ENCODE measurements around the gene POU2F2. TPM values are rescaled to one million over a fixed set of nuclear protein-coding genes. Genes with fewer than 3 reads are reported as not detected.

POU2F2 gene
- total RNA-seq = 0.09 and 0.11 TPM in 2 replicates

DNA sequence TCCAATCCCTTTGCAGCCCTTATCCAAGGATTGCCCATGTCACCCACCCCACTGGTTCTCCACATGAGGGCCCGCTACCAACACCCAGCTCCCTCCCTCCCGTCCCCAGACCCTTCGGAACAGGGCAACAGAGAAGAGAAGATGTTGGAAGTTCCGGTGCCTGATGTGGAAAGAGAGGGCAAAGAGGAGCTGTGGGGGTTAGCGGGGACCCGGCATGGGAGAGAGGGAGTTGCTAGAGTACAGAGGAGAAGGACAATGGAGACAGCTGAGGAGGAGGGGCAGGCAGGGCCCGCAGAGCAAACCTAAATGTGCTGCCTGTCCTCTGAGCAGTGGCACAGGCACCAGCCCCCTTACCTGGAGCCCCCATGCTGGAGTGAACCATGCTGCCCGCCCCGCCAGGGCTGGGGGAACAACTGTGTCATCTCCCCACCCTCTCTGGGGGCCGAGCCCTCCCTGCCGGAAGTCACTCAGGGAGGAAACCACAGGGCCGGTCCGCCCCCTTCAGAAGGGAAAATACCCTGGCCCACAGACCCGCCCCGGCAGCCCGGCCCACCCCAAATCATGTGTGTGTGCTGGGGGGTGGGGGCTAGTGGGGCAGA is at the start of gene POU2F2:
Gene POU2F2, minus strand, starts transcription at position 417 of the 599 bp plus-strand sequence. Its CDS starts 35 bp downstream, at position 382.

DNA sequence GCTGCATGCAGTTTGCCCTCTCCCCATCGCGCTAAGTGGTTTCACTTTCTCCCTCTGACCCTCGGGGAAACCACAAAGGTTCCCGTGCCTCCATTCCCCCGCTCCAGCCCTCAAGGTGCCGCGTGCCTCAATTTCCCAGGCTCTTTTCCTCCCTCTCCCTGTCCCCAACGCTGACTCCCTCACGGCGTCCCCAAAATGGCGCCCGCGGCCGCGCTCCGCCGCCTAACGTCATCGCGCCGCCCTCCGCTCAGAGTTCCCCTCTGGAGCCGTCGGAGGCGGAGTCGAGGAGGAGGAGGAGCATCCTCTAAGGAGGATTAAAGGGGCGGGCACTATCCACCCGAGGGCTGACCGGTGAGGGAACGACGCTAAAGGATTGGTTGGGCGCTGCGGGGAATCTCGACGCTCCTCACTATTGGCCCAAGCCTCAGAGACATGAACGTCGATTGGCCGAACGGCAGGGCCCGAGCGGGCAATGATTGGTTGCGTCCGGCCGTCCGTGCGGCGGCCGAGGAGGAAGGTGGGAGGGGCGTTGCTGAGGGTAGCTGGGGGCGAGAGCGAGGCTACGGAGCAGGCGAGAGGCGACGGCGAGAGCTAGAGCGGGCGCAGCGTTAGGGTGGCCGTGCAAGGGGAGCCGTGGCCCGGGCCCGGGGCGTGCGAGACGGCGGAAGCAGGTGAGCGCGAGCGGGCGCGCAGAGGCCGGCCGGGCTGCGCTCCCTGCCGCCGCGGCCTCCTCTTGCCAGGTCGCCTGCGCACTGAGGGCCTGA is 56.4 kb downstream of the POU2F2 start, which contains the start of gene ZNF574:
Gene ZNF574, plus strand, starts transcription at position 551 of the 764 bp plus-strand sequence. CDS start 2,441 bp downstream, outside the sequence.

GRCh38 chr19:42069619-42070351 is 62.5 kb downstream of the POU2F2 start, which contains the start of gene GRIK5:
TSS of gene GRIK5 (minus strand) at chr19:42070206. CDS start at chr19:42065770, 4,436 bp downstream.

Other genes starting within 250 kb of the POU2F2 start
- gene ARHGEF1, start 249.3 kb downstream of the POU2F2 start, total RNA-seq = 31.5 and 34.1 TPM in 2 replicates
- gene ERFL, start 204.0 kb downstream of the POU2F2 start, total RNA-seq = not detected in 2 replicates
- 86.5 and 158 TPM in 2 replicates for gene RABAC1, start 173.1 kb downstream of the POU2F2 start, total RNA-seq
- gene ATP1A3, start 138.2 kb downstream of the POU2F2 start, total RNA-seq = not detected in 2 replicates
- gene GRIK5, start 62.2 kb downstream of the POU2F2 start, total RNA-seq = not detected in 2 replicates
- gene ZNF574, start 56.3 kb downstream of the POU2F2 start, total RNA-seq = 8.2 and 9.7 TPM in 2 replicates
- 20.6 and 22.2 TPM in 2 replicates for gene DEDD2, start 85.2 kb upstream of the POU2F2 start, total RNA-seq
- 5.3 and 5.6 TPM in 2 replicates for gene ZNF526, start 87.9 kb upstream of the POU2F2 start, total RNA-seq
- gene GSK3A, start 110.2 kb upstream of the POU2F2 start, total RNA-seq = 9.6 and 10.2 TPM in 2 replicates
- gene ERF, start 122.7 kb upstream of the POU2F2 start, total RNA-seq = 25.5 and 27.0 TPM in 2 replicates
- 9.2 and 9.4 TPM in 2 replicates for gene CIC, start 136.8 kb upstream of the POU2F2 start, total RNA-seq
- gene PRR19, start 169.7 kb upstream of the POU2F2 start, total RNA-seq = 0.22 and 0.26 TPM in 2 replicates
- gene PAFAH1B3, start 170.2 kb upstream of the POU2F2 start, total RNA-seq = 29.3 and 35.1 TPM in 2 replicates
- gene TMEM145, start 180.9 kb upstream of the POU2F2 start, total RNA-seq = 0.43 TPM in 1 of 2 replicates, not detected in the other
- 17.8 and 18.7 TPM in 2 replicates for gene MEGF8, start 193.2 kb upstream of the POU2F2 start, total RNA-seq

Data from dermis lymphatic vessel endothelial cell (primary cell).